Astrocyte of the hippocampus (primary cell): ENCODE data around the gene EVA1B.

Experiments used
- DNase-seq: peaks from one replicate; pipeline ENCODE4 v3.0.0; 2011; ENCODE audit warnings: low read depth, low spot score

EVA1B gene, protein sequence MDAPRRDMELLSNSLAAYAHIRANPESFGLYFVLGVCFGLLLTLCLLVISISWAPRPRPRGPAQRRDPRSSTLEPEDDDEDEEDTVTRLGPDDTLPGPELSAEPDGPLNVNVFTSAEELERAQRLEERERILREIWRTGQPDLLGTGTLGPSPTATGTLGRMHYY

DNA sequence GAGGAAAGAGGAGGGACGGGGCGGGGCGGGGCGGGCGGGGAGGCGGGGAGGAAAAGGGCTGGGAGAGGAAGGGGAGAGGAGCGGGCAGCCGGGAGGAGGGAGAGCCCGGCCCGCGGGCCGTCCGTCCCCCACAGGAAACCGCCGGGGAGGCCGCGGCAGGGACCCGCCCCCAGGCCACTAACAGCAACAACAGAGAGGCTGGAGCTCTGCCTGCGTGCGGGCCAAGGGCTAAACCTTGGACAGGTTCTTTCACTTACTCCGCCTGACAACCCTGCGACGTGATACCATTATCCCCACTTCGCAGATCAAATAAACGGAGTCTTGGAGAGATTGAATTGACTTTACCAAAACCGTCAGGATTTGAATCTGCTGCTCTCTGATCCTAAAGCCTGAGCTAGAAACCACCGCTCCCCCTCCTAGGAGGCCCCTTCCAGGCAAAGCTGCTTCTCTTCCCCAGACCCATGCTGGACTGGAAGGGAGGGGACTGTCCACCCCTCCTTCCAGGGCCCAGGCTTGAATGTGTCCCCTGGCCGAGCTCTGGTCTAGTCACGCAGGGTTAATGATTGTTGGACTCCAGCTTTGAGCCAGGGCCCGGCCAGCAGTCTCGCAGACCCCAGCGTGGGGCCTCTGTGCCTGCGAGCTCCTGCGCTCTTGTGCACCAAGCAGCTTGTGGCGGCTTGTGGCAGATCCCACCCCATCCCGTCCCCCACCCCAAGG is at the start of gene EVA1B:
EVA1B (minus strand) TSS at position 10 of the 717 bp plus-strand sequence. CDS start 608 bp downstream, outside the sequence.
- DNase-seq = peak; percentile 93

DNA sequence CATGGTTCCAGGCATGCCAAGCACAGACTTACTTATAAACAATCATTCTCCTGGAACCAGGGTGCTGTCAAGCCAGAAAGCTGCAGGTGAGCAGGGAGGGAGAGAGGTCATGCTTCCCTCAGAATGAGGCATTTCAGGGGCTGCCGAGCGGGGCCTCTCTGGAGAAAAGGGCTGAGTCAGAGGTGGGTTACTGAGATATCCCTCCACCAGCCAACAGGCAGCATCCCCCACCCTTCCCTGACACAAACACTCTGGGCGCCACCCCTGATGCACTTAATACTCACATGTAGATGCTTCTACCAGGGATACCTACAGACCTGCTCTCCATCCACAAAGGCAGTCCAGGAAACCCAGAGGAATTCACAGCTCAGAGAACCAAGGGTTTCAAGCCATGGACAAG is 49.2 kb upstream of the EVA1B start:
- peak; percentile 27 for DNase-seq

DNA sequence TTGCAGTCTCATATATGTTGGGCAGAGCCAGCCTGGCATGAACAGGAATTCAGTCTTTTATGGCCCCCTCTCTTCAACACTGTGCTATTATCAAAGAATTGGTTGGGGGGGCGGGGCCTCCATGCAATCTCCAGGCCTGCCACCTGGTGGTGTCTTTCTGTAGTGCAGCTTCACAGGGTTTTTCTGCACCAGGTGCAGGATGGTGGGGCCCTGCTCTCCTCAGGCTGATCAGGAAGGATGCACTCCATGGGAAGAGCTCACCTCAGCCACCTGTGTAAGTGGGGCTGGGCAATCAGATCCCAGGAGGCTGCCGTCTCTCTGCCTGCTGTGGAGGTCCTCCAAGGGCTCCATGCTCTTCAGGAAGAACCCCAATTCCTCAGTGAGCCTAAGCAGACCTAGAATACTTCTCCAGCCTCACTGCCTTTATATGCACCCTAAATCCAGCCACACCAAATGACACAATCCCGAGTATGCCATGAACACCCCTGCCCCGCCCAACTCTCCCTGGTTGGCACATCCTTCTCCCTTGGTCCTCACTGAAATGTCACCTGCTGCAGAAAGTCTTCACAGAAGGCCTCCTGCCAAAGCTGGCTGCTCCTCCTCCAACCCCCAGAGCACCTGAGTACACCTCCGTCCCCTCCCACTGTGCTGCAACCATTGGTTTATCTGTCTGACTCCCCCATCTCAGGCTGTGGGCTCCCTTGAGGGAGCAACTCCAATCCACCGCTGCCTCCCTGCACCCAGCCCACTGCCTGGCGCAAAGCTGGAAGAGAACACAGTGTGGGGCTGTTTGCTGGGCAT is 45.8 kb upstream of the EVA1B start:
- peak; percentile 85 for DNase-seq

DNA sequence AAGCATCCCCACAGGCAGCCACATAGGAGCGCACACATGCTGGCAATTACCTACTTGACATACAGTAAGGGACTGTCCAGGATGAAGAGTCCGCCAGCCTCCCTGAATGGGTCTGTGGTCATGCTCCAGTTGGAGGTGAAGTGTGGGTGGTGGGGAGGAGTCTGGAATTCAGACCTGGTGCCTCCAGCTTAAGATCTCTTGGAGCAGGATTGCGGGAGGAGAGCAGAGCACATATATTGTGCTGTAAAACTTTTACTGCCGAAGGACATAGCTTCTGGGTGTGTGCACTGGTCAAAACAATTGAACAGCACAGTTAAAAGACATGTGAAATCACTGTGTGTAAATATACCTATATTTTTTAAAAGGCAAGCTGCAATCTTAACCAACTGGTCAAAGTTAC is 44.4 kb upstream of the EVA1B start:
- DNase-seq = no peak

DNA sequence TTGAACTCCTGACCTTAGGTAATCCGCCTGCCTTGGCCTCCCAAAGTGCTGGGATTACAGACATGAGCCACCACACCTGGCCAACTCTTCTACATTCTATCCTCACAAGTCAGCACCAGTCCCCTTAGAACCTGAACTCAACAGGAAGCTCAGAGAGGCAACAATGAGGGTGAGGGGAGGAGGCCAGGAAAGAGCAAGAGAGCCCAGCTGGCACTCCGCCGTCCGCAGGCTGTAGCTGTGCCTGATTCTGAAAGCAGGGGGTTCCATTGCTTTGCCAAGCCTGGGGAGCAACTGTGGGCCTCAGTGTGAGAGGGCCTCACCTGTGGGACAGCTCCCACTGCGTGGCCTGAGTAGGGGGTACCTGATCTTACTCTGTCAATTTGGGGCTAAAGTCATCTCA is 43.6 kb upstream of the EVA1B start:
- DNase-seq = no peak

DNA sequence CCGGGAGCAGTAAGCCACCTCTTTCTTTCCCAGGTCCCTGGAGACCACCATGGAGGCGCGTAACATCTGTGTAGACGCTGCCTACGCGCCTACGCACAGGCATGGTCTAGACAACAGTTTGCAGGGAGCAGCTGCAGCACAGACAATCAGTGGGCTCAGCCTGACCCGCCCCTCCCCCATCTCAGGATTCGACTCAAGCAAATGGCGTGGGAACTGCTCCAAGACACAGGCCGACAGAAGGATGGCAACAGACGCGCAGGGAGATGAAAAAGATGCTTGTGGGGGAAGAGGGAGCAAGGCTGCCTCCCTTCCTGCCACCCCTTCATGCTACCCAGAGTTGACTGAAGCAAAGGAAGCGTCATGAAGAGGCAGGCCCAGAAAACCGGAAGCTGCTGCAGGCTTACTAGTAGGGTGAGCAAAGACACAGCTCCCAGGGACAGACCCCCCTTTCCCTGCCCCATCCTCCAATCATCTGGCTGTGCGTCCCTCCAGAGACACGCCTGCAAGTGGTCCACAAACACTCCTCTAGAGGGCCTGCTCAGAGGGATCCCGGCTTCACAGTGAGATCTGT is 42.7 kb upstream of the EVA1B start:
- peak; percentile 26 for DNase-seq

DNA sequence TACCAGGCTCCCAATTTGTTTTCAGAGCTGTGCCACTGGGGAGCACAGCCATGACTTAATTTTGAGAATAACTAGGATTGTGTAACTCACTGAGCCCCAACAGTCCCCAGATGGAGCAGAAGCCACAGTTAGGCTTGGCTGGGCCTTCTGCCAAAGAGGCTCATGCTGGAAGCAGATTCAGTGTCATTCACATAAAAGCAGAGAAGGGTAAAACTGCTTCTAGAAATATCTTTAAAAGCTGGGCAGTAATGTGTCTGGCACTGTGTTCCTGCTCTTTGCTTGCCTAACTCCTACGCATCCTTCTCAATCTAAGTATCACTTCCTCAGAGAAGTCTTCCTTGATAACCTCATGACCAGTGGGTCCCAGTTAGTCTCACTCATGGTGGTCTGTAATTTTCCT is 41.9 kb upstream of the EVA1B start:
- DNase-seq = peak; percentile 35

DNA sequence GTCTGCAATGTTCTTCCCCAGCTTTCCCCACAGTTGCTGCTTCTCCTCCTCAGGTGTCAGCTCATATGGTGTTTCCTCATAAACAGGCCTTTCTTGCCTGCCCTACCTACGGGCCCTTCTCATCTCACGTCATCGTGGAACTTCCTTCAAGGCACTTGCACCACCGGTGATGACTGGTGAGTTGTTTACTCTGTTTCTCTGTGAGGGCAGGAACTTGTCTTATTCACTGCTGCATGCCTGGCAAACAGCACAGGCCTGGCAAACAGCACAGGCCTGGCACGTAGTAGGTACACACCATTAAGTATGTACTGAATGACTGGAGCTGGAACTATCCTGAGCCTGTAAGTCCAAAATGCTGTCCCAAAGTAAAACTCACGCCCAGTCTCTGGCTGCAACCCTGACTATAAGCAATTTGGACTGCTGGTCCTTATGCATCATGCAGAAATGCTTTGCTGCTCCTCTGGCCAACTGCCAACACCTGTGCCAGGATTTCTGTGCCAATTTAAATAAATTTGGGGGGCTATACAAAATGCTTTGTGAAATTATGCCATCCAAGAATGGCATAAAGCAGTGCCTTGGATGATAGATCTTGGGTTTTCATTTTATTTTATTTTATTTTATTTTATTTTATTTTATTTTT is 36.6 kb upstream of the EVA1B start:
- no peak for DNase-seq

DNA sequence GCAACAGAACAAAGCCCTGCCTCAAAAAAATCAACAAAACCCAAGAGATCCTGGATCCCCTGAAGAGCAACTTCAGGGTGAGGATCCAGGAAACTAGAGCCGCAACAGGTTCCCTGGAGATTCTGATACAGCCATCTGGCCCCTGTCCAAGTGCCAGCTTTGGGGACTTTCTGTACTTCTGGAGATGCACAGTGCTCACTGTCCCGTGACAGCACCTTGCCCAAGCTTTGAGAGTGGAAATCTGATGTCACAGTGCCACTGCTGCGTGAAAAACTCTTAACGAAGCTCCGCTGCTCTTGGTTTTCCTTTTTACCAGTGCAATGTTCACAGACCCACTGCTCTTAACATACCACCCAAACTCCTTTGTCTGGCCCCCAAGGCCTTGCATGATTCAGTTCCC is 35.9 kb upstream of the EVA1B start:
- no peak for DNase-seq

DNA sequence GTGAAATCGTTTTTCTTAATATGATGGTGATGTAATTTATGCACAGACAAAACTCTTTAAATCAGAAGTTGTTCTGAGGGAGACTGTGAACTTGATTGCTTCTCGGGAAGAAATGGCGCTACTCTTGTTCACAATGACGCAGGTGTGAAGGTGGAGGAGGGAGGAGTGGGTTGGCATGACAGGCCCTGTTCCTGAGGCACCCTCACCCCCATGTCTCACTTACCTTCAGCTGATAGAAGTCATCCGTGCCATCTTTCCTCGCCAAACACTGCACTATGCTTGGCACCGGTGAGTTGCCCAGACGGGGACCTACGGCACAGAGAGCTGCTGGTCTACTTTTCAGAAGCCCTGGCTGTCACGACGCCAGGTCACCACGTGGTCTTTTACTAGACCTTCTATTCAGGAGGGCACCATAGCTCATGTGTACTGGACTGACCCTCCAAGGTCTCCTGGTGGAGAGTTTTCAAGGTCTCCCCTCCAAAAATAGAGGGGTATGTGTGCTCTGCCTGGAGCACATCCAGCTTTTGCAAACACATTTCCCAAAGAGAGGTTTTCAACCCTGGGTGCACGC is 35.2 kb upstream of the EVA1B start:
- DNase-seq = no peak

DNA sequence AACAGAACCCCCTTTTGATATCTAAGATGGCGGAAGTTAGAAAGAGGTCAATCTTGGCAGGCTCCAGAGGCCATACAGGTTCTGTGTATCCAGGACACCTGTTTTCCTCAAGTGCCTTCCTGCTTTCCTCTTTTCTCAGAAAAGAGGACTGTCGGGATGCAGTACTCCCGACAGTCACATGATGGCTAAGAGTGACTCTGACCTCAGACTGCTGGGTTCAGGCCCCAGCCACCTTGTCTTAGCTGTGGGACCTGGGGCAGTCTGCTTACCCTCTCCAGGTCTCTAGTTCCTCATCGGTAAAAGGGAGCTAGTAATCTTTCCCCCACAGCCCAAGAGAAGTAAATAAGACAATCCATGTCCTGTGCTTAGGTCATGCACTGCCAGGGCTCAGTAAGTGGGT is 32.4 kb upstream of the EVA1B start:
- no peak for DNase-seq

DNA sequence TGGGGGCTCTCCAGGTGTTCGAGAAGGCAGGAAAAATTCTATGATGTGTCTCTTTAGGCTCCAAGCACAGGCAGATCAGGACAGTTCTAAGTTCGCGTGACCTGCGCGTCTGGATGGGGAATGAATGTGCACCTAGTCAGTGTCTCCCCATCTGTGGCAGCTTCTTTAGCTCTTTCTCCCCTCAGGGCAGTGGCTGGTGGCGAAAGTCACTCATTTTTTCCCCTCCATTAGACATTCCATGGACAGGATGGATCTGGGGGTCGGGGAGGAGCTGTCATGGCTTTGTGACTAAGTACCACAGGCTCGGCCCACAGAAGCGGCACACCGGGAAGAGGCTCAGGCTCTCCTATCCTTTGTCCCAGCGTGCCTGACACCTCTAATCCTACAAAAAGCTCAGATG is 31.0 kb upstream of the EVA1B start:
- DNase-seq = no peak

DNA sequence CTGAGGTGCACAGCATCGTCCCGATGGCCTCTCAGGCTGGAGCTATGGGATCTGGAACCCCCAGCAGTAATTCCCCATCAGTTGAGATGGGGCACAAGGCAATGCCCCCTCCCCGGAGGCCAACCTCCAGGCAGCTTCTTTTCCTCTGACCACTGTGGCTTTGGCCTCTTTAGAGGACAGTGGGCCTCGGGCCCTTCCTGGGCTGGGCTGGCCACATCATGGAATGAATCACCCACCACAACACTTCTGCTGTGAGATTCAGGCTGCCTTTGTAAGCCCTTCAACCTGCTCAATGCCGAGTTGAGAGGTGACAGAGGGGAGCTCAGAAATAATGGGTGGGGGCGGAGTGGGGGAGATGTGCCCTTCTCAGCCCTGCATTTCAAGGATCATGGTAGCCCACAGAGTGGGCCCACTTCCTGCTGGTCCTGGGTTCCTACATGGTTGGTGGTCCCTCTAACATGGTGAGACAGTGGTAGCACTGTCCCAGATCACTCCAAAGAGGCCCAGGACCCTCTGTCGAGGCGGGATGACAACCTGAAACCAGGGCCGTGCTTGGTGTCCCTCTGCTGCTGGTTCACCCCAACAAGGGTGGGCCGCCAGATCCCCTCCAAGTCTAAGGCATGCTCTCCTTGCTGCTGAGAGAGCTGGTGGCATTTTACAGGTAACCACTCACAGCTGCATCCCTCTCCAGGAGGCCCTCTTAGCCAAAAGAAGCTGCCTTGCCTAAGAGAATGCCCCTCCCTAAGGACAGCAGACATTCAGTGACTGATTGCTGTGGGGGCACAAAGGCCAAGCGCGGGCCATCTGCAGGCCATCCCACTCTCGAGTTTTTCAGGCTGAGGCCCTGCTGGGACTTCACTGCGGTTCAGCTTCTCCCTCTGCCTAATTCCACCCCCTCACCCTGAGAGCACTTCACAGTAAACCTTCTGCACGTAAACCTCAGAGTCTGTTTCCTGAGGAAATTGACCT is 29.7 kb upstream of the EVA1B start:
- DNase-seq = peak; percentile 83

DNA sequence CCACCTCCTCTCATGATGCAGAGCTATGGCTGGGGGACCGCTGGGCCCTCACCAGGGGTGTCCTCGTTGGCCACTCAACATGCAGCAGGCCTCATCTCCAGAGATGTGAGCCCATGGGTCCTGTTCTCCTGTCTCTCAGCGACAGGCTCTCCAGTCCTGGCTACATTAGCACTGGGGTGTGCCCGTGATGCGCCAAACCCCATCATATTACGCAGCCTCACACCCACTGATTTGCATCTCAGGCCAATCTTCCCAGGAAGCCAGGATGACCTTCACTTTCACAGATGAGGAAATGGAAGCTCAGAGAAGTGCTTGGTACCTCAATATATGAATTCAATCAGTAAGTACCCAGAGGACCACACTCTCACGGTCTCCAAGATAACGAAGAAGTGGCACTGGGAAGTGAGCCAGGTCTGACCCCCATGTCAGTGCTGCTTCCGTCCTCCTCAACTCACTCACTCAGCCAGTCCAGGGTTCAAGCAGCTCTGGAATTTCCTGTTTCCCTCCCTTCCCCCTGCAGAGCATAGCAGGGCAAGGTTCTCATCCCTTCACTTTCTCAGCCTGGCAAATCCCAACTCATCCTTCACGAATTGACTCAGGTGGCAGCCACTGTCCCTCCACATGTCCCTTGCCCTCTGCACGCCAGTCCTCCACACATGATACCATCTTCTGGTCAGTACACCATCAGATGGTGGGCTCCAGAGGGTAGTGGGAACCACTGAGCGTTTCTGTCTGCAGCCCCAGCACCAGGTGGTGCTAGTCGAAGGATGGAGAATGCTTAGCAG is 28.9 kb upstream of the EVA1B start:
- DNase-seq = no peak

DNA sequence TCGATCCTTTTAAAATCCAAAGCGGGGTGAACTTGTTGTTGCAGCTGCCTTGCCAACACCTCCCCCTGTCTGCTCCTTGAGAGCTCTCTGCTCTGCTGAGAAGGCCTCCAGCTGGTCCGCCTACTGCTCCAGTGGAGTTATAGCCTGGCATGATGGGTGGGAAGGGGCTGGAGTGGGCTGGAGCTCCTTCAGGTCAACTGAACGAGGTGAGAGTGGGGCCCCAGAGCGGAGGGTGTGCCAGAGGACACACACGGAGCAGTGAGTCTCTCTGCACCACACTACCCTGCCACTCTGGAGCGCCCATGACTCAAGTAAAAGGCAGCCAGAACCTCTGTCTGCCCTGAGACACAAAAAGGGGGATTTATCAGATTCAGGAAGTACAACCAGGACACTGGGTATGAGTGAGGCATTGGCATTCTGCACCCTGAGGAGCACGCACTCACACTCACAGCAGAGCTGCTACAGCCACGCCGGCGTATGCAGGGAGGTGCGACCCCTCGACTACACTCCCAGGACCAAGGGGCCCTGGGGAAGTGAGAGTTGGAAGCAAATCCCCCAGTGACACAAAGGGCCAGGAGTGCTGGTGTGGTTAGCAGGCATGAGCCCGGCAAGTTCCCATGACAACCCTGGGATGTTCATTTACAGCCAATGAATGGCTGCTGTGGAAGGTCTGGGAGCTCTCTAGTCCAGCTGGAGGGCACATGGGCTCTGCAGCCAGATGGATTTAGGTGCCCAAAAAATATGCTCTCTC is 28.0 kb upstream of the EVA1B start:
- DNase-seq = peak; percentile 93

DNA sequence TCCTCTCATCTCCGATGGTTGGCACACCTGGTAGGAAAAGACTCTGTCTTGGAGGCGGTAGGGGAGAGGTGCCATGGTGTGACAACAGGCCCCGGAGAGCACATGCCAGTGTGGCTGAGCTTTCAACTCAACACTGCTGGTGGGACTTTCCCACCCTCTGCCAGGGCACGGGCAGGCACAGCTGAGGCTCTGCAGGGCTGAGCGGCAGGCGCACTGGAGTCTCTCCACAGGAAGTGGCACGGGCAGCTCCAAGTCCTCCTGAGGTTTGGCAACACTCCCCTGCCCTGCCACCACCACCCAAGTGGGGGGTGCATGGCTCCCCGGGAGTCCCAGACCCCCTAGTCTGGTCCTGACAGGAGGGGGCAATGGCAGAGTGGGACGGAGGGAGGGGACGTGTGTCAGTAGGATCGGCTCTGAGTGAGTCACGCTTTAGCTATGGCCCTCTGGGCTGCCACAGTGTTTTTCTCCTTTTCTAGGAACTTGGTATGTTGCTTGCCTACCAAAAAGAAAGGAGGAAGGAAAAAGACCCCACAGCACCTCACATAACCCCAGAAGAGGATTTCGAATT is 27.3 kb upstream of the EVA1B start:
- DNase-seq = peak; percentile 95

DNA sequence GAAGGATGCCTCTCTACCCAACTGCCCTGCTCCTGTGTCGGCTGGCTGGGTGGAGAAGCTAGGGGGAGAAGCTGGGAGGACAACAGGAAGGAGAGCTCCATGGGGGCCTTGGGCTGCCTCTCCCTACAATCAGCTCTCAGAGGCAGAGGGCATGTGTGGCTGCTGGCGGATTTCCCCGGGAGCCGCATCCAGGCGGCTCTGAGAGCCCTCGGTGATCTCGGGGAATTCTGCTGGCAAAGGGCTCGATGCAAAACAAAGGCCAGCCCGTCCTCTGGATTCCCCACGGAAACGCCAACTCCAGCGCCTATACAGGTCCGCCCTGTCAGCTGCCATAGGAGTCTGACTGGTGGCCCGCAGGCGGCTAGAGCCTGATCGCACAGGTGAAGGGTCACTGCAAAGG is 26.4 kb upstream of the EVA1B start:
- DNase-seq = peak; percentile 85

DNA sequence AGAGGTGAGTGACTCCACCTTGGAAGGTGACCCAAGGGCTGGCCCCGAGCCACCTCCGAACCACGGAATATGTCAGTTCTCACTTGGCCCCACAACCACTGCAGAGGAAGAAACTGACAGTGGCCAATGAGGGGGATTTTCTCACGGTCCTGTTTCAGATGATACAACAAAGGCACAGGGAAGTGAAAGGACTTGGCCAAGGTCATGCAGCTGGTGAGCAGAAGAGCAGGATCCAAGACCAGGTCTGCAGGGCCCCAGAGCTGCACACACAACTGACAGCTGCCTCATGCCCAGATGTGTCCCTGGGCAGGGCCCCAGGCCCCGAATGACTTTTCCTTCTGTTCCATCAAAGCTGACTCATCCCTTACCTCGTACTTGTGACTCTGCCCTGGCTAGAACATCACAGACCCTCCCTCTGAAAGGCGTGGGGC is 25.8 kb upstream of the EVA1B start:
- peak; percentile 62 for DNase-seq
